Activated effector memory CD4-positive, alpha-beta T cell treated with anti-CD3 and anti-CD28 coated beads, Interleukin-2, amount 50 U/mL, for 16 hours (primary cell): ENCODE results near the gene SEMA4B.

Experiments
- DNase-seq: peaks from one replicate; pipeline ENCODE4 v3.0.0-alpha.2; 2020

Gene SEMA4B

DNA sequence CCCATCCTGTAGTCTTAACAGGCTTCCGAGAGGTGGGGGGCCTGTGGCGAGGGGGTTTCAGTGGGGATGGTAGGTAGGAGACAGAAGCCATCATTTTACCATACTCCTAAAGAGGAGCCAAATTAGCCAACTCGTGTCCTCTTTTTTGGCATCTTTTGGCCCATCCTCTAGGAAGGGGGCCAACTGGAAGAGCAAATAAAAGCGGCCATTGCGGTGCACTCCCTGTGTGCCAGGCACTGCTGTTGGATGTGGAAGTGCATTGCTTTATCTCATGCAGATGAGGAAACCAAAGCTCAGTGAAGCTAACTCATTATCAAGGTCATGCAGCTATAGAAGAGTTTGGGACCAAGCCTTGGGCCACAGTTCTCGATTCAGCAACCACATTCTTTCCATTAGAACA is 6.1 kb downstream of the SEMA4B start:
- DNase-seq, result no peak

DNA sequence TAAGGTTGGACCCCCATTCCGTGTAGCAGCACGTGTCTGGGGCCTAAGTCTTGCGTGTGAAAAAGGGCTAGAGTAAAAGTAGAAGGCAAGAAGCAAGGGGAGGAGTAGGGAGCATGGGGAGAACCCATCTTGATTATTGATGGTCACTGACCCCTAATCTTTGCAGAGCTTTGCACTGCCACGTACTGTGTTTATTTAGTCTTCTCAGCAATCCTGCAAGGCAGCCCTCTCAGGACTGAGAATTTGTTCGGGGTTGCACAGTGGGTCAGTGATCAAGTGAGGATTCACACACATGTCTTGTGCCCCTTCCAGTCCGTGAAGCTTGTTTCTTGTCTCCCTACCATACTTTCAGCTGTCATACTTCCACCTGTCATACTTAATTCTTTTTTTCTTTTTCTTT is 7.2 kb downstream of the SEMA4B start:
- no peak for DNase-seq

DNA sequence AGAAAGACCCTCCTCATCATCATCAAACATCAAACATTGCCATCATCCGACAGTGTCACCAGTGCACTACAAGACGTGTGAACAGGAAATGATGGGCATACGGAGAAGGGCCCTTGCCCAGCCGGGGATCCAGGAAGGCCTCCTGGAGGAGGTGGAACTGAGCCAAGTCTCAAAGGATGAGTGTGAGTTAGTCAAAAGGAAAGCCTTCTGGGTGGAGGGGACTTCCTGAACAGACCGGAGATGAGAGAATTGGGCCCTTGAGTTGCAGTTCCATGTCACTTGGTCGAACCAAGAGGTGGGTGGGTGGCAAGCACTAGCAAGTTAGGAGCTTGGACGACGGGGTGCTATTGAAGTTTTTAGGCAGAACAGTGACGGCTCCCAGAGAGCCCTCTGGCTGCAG is 8.5 kb downstream of the SEMA4B start:
- DNase-seq, result no peak

- no peak for DNase-seq
These were observed 9.5 kb downstream of the SEMA4B start for GRCh38 chr15:90210593-90210992.

GRCh38 chr15:90211009-90211408 is 9.9 kb downstream of the SEMA4B start:
- DNase-seq, result no peak

DNA sequence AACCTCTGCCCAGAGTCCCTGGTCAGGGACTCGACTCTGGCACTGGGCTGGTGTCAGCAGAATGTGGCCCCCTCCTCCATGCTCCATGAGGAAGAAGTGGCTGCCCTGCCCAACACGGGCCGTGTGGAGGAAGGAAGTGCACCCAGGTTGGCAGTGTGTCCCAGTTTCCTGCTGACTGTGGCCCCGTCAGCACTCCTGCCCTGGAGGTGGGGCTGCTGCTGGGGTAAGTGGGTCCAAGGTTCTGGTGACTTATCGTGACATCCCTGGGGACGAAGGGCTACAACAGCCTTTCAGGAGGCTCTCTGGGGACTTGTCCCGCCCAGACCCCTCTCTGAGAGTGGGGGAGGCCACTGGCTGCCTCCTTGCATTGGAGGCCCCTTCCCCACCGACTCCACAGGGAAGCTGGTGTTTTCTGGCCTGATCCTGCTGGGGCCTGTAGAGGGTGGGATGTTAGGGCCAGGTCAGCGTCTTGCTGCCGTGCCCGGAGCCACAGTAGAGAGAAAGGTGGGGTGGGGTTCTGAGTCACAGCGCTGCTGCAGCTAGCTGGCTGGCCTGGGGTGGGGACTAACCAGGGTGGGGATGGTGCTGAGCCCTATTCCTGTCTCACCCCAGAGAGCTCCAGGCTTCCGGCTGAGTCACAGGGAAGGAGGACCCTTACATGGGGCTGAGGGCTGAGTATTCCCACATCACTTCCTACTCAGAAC is 10.5 kb downstream of the SEMA4B start:
- DNase-seq, result no peak

DNA sequence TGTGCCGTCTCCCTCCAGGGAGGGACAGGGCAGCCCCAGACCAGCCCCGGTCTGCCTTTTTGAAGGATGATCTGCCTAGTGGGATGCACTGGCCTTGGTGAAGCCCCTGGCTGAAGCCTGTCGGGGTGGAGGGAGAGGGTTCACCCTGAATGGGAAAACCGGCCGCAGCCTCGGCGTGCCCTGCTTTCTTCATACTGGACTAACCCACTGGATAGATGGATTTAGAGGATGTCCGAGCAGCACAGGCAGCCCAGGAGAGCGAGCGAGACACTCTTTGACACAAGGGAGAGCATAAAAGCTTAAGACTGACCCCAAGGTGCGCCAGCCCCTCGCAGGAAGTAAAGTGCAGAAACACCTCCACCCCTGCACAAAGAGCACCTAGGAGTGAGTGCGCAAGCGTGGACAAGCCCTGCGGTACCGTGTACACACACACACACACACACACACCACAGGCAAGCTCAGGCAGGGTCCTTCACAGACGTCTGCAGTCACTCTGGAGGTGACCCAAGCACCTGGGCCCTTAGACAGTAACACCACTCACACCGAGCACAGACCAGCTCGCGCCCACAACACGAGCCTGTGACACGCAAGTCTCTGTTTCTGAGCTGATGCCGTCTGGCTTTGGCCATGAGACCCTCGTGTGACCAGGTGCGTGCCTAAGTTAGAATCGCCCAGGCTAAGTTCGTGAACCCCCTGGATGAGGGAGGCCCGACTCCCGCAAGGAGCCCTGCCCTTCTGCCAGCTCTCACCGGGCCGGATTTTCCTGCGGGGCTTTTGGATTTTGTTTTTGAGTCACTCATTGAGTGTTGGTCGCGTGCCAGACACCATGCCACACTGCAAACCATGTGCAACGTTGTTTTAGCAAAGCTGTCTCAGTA is 11.3 kb downstream of the SEMA4B start:
- DNase-seq, result no peak

GRCh38 chr15:90213122-90213817 is 12.1 kb downstream of the SEMA4B start:
- no peak for DNase-seq

- no peak for DNase-seq
These were observed 12.7 kb downstream of the SEMA4B start for GRCh38 chr15:90213818-90214204.

- DNase-seq, result no peak
These were observed 13.5 kb downstream of the SEMA4B start for GRCh38 chr15:90214553-90215196.

DNA sequence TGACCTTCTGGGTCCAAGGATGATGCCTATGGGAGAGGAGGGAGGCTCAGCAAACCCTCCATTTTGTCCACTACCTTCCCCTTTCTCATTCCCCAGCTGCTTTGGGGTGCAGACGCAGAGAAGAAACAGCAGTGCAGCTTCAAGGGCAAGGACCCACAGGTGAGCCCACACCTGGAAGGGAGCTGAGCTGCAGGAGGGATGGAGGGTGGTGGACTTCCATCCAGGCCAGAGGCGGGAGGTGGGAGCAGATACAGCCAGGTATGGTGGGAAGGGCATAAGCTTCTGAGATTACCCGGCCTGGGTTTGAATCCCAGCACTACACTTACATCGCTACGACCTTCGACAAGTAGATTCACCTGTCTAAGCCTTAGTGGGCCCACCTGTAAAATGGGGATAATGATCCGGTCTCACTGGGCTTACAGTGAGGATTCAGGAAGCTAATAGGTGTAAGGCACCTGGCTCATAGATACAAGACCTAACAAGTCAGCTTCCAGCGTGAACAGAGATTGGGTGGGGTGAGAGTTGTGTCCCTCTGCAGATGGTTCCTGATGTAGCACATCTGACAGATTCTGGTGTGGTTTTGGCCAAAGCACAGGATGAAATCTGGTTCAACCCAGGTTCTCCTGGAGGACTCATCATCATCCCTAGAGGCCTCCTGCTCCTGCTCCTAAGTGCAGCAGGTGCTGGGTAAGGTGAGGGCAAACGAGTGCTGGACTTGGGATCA is 16.7 kb downstream of the SEMA4B start:
- no peak for DNase-seq

- peak; percentile 83 for DNase-seq
These were observed 18.5 kb downstream of the SEMA4B start for GRCh38 chr15:90219421-90220141.

DNA sequence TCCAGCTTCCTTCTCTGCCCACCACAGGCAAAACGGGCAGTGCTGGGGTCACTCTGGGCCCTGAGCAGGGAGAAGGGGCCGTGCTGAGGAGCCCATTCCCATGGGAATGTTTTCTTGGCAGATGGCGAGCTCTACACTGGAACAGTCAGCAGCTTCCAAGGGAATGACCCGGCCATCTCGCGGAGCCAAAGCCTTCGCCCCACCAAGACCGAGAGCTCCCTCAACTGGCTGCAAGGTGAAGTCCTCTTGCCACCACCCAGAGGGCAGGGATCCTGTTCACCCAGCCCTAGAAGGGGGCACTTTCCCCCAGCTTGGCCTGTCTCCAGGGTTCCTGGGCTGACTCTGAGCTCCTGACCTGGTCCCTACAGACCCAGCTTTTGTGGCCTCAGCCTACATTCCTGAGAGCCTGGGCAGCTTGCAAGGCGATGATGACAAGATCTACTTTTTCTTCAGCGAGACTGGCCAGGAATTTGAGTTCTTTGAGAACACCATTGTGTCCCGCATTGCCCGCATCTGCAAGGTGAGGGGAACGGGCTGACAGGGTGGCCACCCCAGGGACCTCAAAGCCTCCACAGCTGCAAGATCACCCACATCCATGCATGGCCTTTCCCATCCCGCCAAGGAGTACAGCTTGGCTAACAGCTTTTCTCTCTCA is 20.2 kb downstream of the SEMA4B start:
- DNase-seq, result no peak

DNA sequence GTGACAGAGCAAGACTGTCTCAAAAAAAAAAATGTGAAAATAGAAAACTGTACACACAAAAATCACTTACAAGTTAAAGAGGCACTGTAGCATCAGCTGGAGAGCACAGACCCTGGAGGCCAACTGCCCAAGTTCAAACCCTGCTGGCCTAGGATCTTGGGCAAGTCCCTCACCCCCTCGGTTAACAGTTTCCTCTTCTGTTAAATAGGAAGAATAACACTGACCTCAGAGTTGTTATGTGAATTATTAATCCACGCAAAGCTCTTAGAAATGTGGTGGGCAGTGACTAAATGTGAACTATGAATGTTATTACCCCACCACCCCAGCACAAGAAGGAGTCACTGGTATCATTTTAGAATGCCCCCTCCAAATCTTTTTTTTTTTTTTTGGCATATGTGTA is 21.4 kb downstream of the SEMA4B start:
- no peak for DNase-seq

- no peak for DNase-seq
These were observed 22.5 kb downstream of the SEMA4B start for GRCh38 chr15:90223441-90224165.

- no peak for DNase-seq
These were observed 23.9 kb downstream of the SEMA4B start for GRCh38 chr15:90225047-90225446.

- DNase-seq, result no peak
These were observed 24.5 kb downstream of the SEMA4B start for GRCh38 chr15:90225504-90226234.

DNA sequence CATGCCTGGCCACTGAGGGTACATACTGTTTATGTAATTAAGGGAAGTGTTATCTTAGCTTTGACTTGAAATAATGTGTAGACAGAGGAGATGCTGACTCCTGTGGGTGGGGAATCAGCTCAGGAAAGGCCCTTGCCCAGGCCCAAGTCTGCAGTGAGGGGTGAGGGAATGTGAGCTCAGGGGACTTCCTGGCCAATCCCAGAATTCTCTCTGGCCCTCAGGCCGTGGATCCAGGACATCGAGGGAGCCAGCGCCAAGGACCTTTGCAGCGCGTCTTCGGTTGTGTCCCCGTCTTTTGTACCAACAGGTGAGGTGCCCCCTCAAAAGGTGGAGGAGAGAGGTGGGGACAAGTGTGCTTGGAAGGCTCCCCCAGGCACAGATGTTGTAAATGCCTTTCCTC is 26.2 kb downstream of the SEMA4B start:
- no peak for DNase-seq

GRCh38 chr15:90227816-90228772 is 27.0 kb downstream of the SEMA4B start:
- DNase-seq, result no peak
